ENCODE results near the gene PI4KA.
"Not testable (repeated sequence)": the region's sequence is repeated elsewhere in the genome, so short reads cannot be mapped to it uniquely, and the experiment has no call there.

PI4KA gene

DNA sequence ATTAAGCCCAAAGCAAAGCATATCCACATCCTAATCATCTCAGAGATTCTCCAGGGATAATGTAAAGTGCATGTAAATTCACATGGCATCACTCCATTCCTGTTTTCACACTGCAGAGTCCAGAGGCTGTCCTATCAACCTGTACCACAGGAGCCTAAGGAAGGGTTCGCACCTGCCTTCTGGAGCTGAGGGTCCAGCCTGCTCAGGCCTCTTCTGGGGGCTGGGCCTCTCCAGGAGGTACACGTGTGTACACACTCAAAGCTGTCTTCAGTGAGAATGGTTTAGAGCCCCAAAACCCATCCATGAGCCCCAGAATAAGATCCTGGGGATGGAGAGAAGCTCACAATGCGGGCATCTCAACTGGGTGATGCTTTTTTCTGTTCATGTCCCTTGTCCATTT lies 23.9 kb downstream of the PI4KA start:
- Histone ChIP-seq H3K36me3 (ENCODE audit: control insufficient read depth, insufficient read depth, low read length) (peaks cover 15% of the 10 kb centered on the region), H3K4me1 (ENCODE audit: control insufficient read depth, insufficient read depth, low read length) (no peaks in the 10 kb centered on the region), H3K9ac (ENCODE audit: low read length) (no peak overlapping the region), H3K4me3 (ENCODE audit: low read length) (no peak overlapping the region), H3K27me3 (ENCODE audit: control insufficient read depth, insufficient read depth, low read length) (no peaks in the 10 kb centered on the region), H3K27ac (ENCODE audit: low read depth, low read length) (no peak overlapping the region)

GRCh38 chr22:20834206-20834605 lies 24.4 kb downstream of the PI4KA start:
- H3K4me3 ChIP-seq (ENCODE audit: low read length) = no peak overlapping the region
- no peak overlapping the region for H3K27ac ChIP-seq (ENCODE audit: low read depth, low read length)
- H3K27me3 ChIP-seq (ENCODE audit: control insufficient read depth, insufficient read depth, low read length) = no peaks in the 10 kb centered on the region
- H3K36me3 ChIP-seq (ENCODE audit: control insufficient read depth, insufficient read depth, low read length) = peaks cover 15% of the 10 kb centered on the region
- no peak overlapping the region for H3K9ac ChIP-seq (ENCODE audit: low read length)
- no peaks in the 10 kb centered on the region for H3K4me1 ChIP-seq (ENCODE audit: control insufficient read depth, insufficient read depth, low read length)

GRCh38 chr22:20833225-20833665 lies 25.4 kb downstream of the PI4KA start:
- Histone ChIP-seq H3K4me3 (ENCODE audit: low read length) (no peak overlapping the region), H3K4me1 (ENCODE audit: control insufficient read depth, insufficient read depth, low read length) (no peaks in the 10 kb centered on the region), H3K27ac (ENCODE audit: low read depth, low read length) (no peak overlapping the region), H3K36me3 (ENCODE audit: control insufficient read depth, insufficient read depth, low read length) (peaks cover 15% of the 10 kb centered on the region), H3K9ac (ENCODE audit: low read length) (no peak overlapping the region), H3K27me3 (ENCODE audit: control insufficient read depth, insufficient read depth, low read length) (no peaks in the 10 kb centered on the region)

GRCh38 chr22:20829491-20830134 lies 29.0 kb downstream of the PI4KA start:
- Histone ChIP-seq H3K4me3 (ENCODE audit: low read length) (no peak overlapping the region), H3K36me3 (ENCODE audit: control insufficient read depth, insufficient read depth, low read length) (peaks cover 15% of the 10 kb centered on the region), H3K4me1 (ENCODE audit: control insufficient read depth, insufficient read depth, low read length) (no peaks in the 10 kb centered on the region), H3K27ac (ENCODE audit: low read depth, low read length) (no peak overlapping the region), H3K27me3 (ENCODE audit: control insufficient read depth, insufficient read depth, low read length) (no peaks in the 10 kb centered on the region), H3K9ac (ENCODE audit: low read length) (no peak overlapping the region)

DNA sequence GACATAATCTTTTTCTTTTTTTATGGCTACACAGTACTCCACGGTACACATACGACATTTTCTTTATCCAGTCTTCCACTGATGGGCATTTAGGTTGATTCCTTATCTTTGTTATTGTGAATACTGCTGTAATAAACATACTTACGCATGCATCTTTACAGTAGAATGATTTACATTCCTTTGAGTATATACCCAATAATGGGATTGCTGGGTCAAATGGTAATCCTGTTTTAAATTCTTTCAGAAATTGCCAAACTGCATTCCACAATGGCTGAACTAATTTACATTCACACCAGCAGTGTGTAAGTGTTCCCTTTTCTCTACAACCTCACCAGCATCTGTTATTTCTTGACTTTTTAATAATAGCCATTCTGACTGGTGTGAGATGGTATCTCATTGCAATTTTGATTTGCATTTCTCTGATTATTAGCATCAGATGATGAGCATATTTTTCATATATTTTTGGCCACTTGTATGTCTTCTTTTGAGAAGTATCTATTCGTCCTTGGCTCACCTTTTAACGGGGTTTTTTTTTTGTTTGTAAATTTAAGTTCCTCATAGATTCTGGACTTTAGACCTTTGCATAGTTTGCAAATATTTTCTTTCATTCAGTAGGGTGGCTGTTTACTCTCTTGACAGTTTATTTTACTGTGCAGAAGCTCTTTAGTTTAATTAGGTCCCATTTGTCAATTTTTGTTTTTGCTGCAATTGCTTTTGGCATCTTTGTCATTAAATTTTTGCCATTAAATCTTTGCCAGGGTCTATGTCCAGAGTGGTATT lies 32.0 kb downstream of the PI4KA start:
- H3K9ac ChIP-seq (ENCODE audit: low read length); H3K36me3 ChIP-seq (ENCODE audit: control insufficient read depth, insufficient read depth, low read length); H3K27me3 ChIP-seq (ENCODE audit: control insufficient read depth, insufficient read depth, low read length); H3K27ac ChIP-seq (ENCODE audit: low read depth, low read length); H3K4me3 ChIP-seq (ENCODE audit: low read length); H3K4me1 ChIP-seq (ENCODE audit: control insufficient read depth, insufficient read depth, low read length): not testable (repeated sequence)

GRCh38 chr22:20825624-20826023 lies 33.0 kb downstream of the PI4KA start:
- H3K27ac ChIP-seq (ENCODE audit: low read depth, low read length) = no peak overlapping the region
- H3K36me3 ChIP-seq (ENCODE audit: control insufficient read depth, insufficient read depth, low read length) = peaks cover 3% of the 10 kb centered on the region

DNA sequence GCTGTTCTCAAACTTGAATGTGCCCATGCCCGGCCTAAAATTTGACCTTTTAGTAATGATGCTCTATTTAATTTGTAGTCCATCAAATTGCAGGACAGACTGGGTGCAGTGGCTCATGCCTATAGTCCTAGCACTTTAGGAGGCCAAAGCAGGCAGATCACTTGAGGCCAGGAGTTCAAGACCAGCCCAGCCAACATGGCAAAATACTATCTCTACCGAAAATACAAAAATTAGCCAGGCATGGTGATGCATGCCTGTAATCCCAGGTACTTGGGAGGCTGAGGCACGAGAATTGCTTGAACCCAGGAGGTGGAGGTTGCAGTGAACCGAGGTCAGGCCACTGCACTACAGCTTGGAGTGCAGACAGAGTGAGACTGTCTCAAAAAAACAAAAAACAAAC lies 33.4 kb downstream of the PI4KA start:
- H3K27ac ChIP-seq (ENCODE audit: low read depth, low read length); H3K36me3 ChIP-seq (ENCODE audit: control insufficient read depth, insufficient read depth, low read length); H3K27me3 ChIP-seq (ENCODE audit: control insufficient read depth, insufficient read depth, low read length); H3K9ac ChIP-seq (ENCODE audit: low read length); H3K4me3 ChIP-seq (ENCODE audit: low read length); H3K4me1 ChIP-seq (ENCODE audit: control insufficient read depth, insufficient read depth, low read length): not testable (repeated sequence)

More at GRCh38 chr22:20825624-20826023, 33.0 kb downstream of the PI4KA start:
- Histone ChIP-seq H3K27me3 (ENCODE audit: control insufficient read depth, insufficient read depth, low read length) (no peaks in the 10 kb centered on the region), H3K9ac (ENCODE audit: low read length) (no peak overlapping the region), H3K4me1 (ENCODE audit: control insufficient read depth, insufficient read depth, low read length) (no peaks in the 10 kb centered on the region), H3K4me3 (ENCODE audit: low read length) (no peak overlapping the region)

DNA sequence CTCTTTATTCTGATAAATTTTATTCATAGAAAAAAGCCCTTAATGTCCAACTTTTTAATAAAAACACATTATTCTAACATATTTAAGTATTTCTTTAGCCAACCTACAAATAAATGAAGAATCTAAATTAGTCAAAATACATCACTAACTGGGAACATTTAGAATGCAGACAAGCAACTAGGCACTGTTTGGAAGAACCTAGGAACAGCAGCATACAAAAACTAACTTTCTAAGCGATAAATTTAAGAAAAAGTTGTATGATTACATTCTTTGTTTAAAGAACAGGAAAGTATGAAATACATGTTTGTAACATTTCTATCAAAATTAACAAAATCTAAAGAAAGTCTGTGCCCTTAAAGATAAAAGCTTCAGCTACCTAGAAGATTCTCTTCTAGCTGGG lies 35.3 kb downstream of the PI4KA start:
- Histone ChIP-seq H3K9ac (ENCODE audit: low read length) (no peak overlapping the region), H3K27me3 (ENCODE audit: control insufficient read depth, insufficient read depth, low read length) (no peaks in the 10 kb centered on the region), H3K36me3 (ENCODE audit: control insufficient read depth, insufficient read depth, low read length) (peaks cover 8% of the 10 kb centered on the region), H3K4me3 (ENCODE audit: low read length) (no peak overlapping the region), H3K4me1 (ENCODE audit: control insufficient read depth, insufficient read depth, low read length) (no peaks in the 10 kb centered on the region), H3K27ac (ENCODE audit: low read depth, low read length) (no peak overlapping the region)

DNA sequence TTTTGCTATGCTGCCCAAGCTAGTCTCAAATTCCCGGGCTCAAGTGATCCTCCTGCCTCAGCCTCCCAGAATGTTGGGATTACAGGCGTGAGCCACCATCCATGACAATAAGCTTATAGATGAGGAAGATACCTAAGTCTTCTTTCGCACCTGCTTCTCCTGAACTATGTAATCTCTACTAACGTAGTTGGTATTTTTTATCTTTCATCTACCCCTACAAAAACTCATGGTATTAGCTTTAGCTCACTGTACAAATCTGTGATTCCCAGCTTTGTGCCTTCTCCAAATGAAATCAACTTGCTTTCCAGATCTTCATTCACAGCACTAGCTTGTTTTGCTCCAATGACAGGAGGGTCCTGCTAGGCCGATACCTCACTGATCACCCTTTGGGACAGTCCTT lies 36.4 kb downstream of the PI4KA start:
- Histone ChIP-seq H3K9ac (ENCODE audit: low read length) (no peak overlapping the region), H3K27ac (ENCODE audit: low read depth, low read length) (no peak overlapping the region), H3K4me3 (ENCODE audit: low read length) (no peak overlapping the region), H3K27me3 (ENCODE audit: control insufficient read depth, insufficient read depth, low read length) (no peaks in the 10 kb centered on the region), H3K36me3 (ENCODE audit: control insufficient read depth, insufficient read depth, low read length) (peaks cover 11% of the 10 kb centered on the region), H3K4me1 (ENCODE audit: control insufficient read depth, insufficient read depth, low read length) (no peaks in the 10 kb centered on the region)

- H3K9ac ChIP-seq (ENCODE audit: low read length); H3K4me1 ChIP-seq (ENCODE audit: control insufficient read depth, insufficient read depth, low read length): not testable (repeated sequence)
- peaks cover 15% of the 10 kb centered on the region for H3K36me3 ChIP-seq (ENCODE audit: control insufficient read depth, insufficient read depth, low read length)
Measured at GRCh38 chr22:20821717-20822239, 36.8 kb downstream of the PI4KA start.

GRCh38 chr22:20819471-20819870 lies 39.1 kb downstream of the PI4KA start:
- Histone ChIP-seq H3K36me3 (ENCODE audit: control insufficient read depth, insufficient read depth, low read length) (peaks cover 20% of the 10 kb centered on the region), H3K4me3 (ENCODE audit: low read length) (no peak overlapping the region), H3K27me3 (ENCODE audit: control insufficient read depth, insufficient read depth, low read length) (no peaks in the 10 kb centered on the region), H3K27ac (ENCODE audit: low read depth, low read length) (no peak overlapping the region), H3K4me1 (ENCODE audit: control insufficient read depth, insufficient read depth, low read length) (no peaks in the 10 kb centered on the region), H3K9ac (ENCODE audit: low read length) (no peak overlapping the region)

More at GRCh38 chr22:20821717-20822239, 36.8 kb downstream of the PI4KA start:
- H3K4me3 ChIP-seq (ENCODE audit: low read length); H3K27me3 ChIP-seq (ENCODE audit: control insufficient read depth, insufficient read depth, low read length); H3K27ac ChIP-seq (ENCODE audit: low read depth, low read length): not testable (repeated sequence)

GRCh38 chr22:20818471-20818870 lies 40.1 kb downstream of the PI4KA start:
- H3K9ac ChIP-seq (ENCODE audit: low read length) = no peak overlapping the region
- H3K4me1 ChIP-seq (ENCODE audit: control insufficient read depth, insufficient read depth, low read length) = no peaks in the 10 kb centered on the region
- peaks cover 21% of the 10 kb centered on the region for H3K36me3 ChIP-seq (ENCODE audit: control insufficient read depth, insufficient read depth, low read length)
- no peak overlapping the region for H3K27ac ChIP-seq (ENCODE audit: low read depth, low read length)
- no peak overlapping the region for H3K4me3 ChIP-seq (ENCODE audit: low read length)
- H3K27me3 ChIP-seq (ENCODE audit: control insufficient read depth, insufficient read depth, low read length) = no peaks in the 10 kb centered on the region

All from rectal smooth muscle tissue (tissue), 1 donor.